ENCODE results near the gene CEACAM20. TPM values are rescaled to one million over a fixed set of nuclear protein-coding genes. Genes with fewer than 3 reads are reported as not detected.
"Not testable (repeated sequence)": the region's sequence is repeated elsewhere in the genome, so short reads cannot be mapped to it uniquely, and the experiment has no call there.

CEACAM20 gene
- total and polyA plus RNA-seq, 4 experiments from 2014 or later: not detected

DNA sequence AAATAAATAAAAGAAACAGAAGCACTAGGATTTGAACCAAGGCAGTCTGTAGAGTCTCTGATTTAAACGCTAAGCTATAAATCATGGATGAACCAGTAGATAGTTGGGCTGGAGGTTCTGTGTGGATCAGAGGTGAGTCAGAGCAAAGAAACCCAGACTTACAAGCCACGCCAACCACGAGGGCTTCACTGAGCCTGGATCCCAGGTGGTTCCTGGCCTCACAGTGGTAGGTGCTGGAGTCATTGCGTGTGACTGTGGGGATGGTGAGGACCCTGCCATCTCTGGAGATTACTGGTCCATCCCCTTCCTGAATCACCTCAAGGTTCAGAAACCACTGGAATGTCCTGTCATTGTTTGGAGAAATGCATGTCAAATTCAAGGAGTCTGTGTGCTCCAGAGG lies 19.3 kb upstream of the CEACAM20 start:
- CTCF ChIA-PET (ENCODE audit: partially characterized antibody): no interaction called here
- POLR2A ChIA-PET (ENCODE audit: partially characterized antibody): no interaction called here
- Mint-ChIP-seq H3K9me3 (peaks cover 7 to 42% (median 25%) of the 10 kb centered on the region in 8 donors), H3K27me3 (peaks cover 5 to 9% of the 10 kb centered on the region in 2 donors), H3K27ac (no peak overlapping the region), H3K4me3 (no peak overlapping the region), H3K4me1 (no peaks in the 10 kb centered on the region), H3K36me3 (no peaks in the 10 kb centered on the region)
- Histone ChIP-seq H3K9me3 (ENCODE audit: control insufficient read depth in 1 of 2, low read length in 2 of 2) (no peaks in the 10 kb centered on the region), H3K27ac (ENCODE audit: low read depth, low read length) (no peak overlapping the region), H3K36me3 (ENCODE audit: insufficient read depth, low read length) (no peaks in the 10 kb centered on the region), H3K4me1 (ENCODE audit: insufficient read depth, low read length) (no peaks in the 10 kb centered on the region), H3K27me3 (ENCODE audit: insufficient read depth, low read length) (no peaks in the 10 kb centered on the region), H3K4me3 (ENCODE audit: low read length in 2 of 2) (no peak overlapping the region)
- no peak for DNase-seq
- intact Hi-C loops (cut with micrococcal nuclease): no loop called here

DNA sequence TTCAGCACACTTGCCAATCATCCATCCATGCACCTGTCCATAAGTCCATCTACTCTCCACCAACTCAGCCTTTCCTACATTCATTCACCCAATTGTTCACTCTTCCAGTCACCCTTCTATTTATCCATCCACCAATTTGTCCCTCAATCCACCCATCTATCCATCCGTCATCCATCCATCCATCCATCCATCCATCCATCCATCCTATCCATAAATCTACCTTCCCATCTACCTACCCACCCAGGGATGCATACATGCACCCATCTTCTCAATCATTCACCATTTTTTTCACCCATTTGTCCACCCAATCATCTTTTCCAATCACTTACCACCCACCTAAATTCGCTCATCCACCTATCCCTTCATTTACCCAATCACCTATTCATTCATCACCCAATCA lies 14.6 kb upstream of the CEACAM20 start:
- Mint-ChIP-seq H3K4me1 (no peaks in the 10 kb centered on the region), H3K9me3 (peaks cover 6 to 41% (median 22%) of the 10 kb centered on the region in 8 donors), H3K27me3 (peaks cover 6 to 16% of the 10 kb centered on the region in 2 donors), H3K4me3 (no peak overlapping the region), H3K36me3 (peaks cover 0 to 3% of the 10 kb centered on the region in 2 donors), H3K27ac (no peak overlapping the region)
- POLR2A ChIA-PET (ENCODE audit: partially characterized antibody): no interaction called here
- no peaks in the 10 kb centered on the region for H3K27me3 ChIP-seq (ENCODE audit: insufficient read depth, low read length)
- no peaks in the 10 kb centered on the region for H3K36me3 ChIP-seq (ENCODE audit: insufficient read depth, low read length)
- intact Hi-C loops (cut with micrococcal nuclease): no loop called here
- no peak for DNase-seq
- no peak overlapping the region for H3K4me3 ChIP-seq (ENCODE audit: low read length in 2 of 2)
- H3K27ac ChIP-seq (ENCODE audit: low read depth, low read length): no peak overlapping the region
- no peaks in the 10 kb centered on the region for H3K9me3 ChIP-seq (ENCODE audit: control insufficient read depth in 1 of 2, low read length in 2 of 2)
- CTCF ChIA-PET (ENCODE audit: partially characterized antibody): no interaction called here
- H3K4me1 ChIP-seq (ENCODE audit: insufficient read depth, low read length): no peaks in the 10 kb centered on the region

DNA sequence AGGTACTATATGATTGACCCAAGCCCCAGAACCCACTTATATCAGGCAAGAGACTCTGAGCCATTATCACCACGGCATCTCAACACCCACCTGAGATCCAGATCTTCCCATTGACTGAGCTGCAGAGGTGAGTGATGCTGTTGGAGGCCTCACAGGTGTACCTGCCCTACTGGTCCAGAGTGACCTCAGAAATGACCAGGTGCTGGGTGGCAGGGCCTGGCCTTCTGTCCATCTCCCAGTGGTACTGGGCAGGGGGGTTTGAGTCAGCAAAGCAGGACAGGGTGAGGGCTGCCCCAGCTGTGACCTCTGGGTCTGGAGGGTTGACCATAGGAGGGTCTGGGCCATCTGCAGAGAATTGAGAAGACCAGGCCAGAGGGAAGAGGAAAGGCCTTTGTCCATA lies 13.2 kb upstream of the CEACAM20 start:
- no peaks in the 10 kb centered on the region for H3K36me3 ChIP-seq (ENCODE audit: insufficient read depth, low read length)
- no peaks in the 10 kb centered on the region for H3K27me3 ChIP-seq (ENCODE audit: insufficient read depth, low read length)
- Mint-ChIP-seq H3K4me3 (no peak overlapping the region), H3K4me1 (no peaks in the 10 kb centered on the region), H3K9me3 (peaks cover 6 to 44% (median 26%) of the 10 kb centered on the region in 8 donors), H3K27ac (no peak overlapping the region), H3K36me3 (peaks cover 3 to 4% of the 10 kb centered on the region in 2 donors), H3K27me3 (peaks cover 7 to 22% of the 10 kb centered on the region in 2 donors)
- no peak overlapping the region for H3K4me3 ChIP-seq (ENCODE audit: low read length in 2 of 2)
- no peak overlapping the region for H3K27ac ChIP-seq (ENCODE audit: low read depth, low read length)
- ChIA-PET POLR2A (ENCODE audit: partially characterized antibody) (no interaction called here), CTCF (ENCODE audit: partially characterized antibody) (no interaction called here)
- H3K9me3 ChIP-seq (ENCODE audit: control insufficient read depth in 1 of 2, low read length in 2 of 2): no peaks in the 10 kb centered on the region
- no peaks in the 10 kb centered on the region for H3K4me1 ChIP-seq (ENCODE audit: insufficient read depth, low read length)
- no peak for DNase-seq
- intact Hi-C loops (cut with micrococcal nuclease): no loop called here

DNA sequence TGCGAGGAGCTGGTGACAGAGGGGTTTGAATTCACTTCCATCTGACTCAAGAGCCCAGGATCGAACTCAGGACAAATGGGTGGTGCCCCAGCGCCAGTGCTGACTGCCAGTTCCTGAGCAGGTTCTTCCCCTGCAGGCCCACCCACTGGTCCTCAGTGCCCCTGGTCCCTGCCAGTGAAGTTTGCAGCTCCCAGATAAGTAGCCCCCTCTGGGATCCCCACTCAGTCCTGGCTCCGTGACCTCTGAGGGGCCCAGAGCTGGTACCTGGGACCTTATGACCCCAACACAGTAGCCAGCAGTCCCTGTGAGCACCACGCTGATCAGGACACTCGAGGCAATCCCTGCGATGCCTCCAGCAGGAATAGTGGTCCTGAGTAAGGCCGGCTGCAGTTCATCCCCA lies 11.3 kb upstream of the CEACAM20 start:
- H3K4me1 Mint-ChIP-seq: no peaks in the 10 kb centered on the region
- peaks cover 3 to 4% of the 10 kb centered on the region in 2 donors for H3K36me3 Mint-ChIP-seq
- H3K4me3 Mint-ChIP-seq: no peak overlapping the region
- H3K4me1 ChIP-seq (ENCODE audit: insufficient read depth, low read length): no peaks in the 10 kb centered on the region
- no peak overlapping the region for H3K27ac Mint-ChIP-seq
- ChIA-PET CTCF (ENCODE audit: partially characterized antibody) (no interaction called here), POLR2A (ENCODE audit: partially characterized antibody) (no interaction called here)
- H3K27ac ChIP-seq (ENCODE audit: low read depth, low read length): no peak overlapping the region
- no peaks in the 10 kb centered on the region for H3K27me3 ChIP-seq (ENCODE audit: insufficient read depth, low read length)
- no peaks in the 10 kb centered on the region for H3K36me3 ChIP-seq (ENCODE audit: insufficient read depth, low read length)
- intact Hi-C loops (cut with micrococcal nuclease): no loop called here
- no peak for DNase-seq
- no peaks in the 10 kb centered on the region for H3K9me3 ChIP-seq (ENCODE audit: control insufficient read depth in 1 of 2, low read length in 2 of 2)
- H3K4me3 ChIP-seq (ENCODE audit: low read length in 2 of 2): no peak overlapping the region
- peaks cover 7 to 22% of the 10 kb centered on the region in 2 donors for H3K27me3 Mint-ChIP-seq
- peaks cover 6 to 59% (median 35%) of the 10 kb centered on the region in 8 donors for H3K9me3 Mint-ChIP-seq

DNA sequence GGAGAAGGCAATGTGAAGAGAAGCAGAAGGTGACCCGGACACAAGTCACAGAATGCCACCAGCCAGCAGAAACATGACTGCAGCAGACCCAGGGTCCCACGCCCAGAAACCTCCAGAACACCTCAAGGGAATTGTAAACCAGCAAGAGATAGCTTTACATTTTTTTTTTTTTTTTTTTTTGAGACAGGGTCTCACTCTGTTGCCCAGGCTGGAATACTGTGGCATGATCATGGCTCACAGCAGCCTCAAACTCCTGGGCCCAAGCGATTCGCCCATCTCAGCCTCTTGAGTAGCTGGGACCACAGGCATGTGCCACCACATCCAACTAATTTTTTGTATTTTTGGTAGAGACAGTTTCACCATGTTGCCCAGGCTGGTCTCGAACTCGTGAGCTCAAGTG lies 10.5 kb upstream of the CEACAM20 start:
- Histone ChIP-seq H3K4me3 (ENCODE audit: low read length in 2 of 2) (no peak overlapping the region), H3K27ac (ENCODE audit: low read depth, low read length) (no peak overlapping the region), H3K9me3 (ENCODE audit: control insufficient read depth in 1 of 2, low read length in 2 of 2) (no peaks in the 10 kb centered on the region), H3K27me3 (ENCODE audit: insufficient read depth, low read length) (no peaks in the 10 kb centered on the region), H3K4me1 (ENCODE audit: insufficient read depth, low read length) (no peaks in the 10 kb centered on the region), H3K36me3 (ENCODE audit: insufficient read depth, low read length) (no peaks in the 10 kb centered on the region)
- peaks cover 8 to 67% (median 43%) of the 10 kb centered on the region in 8 donors for H3K9me3 Mint-ChIP-seq
- no peak for DNase-seq
- intact Hi-C loops (cut with micrococcal nuclease): no loop called here
- H3K4me1 Mint-ChIP-seq: no peaks in the 10 kb centered on the region
- peaks cover 7 to 22% of the 10 kb centered on the region in 2 donors for H3K27me3 Mint-ChIP-seq
- POLR2A ChIA-PET (ENCODE audit: partially characterized antibody): no interaction called here
- H3K36me3 Mint-ChIP-seq: peaks cover 4% of the 10 kb centered on the region in 2 donors
- H3K27ac Mint-ChIP-seq: peak overlapping the region in 1 of 7 donors; percentile 53
- CTCF ChIA-PET (ENCODE audit: partially characterized antibody): no interaction called here
- no peak overlapping the region for H3K4me3 Mint-ChIP-seq

DNA sequence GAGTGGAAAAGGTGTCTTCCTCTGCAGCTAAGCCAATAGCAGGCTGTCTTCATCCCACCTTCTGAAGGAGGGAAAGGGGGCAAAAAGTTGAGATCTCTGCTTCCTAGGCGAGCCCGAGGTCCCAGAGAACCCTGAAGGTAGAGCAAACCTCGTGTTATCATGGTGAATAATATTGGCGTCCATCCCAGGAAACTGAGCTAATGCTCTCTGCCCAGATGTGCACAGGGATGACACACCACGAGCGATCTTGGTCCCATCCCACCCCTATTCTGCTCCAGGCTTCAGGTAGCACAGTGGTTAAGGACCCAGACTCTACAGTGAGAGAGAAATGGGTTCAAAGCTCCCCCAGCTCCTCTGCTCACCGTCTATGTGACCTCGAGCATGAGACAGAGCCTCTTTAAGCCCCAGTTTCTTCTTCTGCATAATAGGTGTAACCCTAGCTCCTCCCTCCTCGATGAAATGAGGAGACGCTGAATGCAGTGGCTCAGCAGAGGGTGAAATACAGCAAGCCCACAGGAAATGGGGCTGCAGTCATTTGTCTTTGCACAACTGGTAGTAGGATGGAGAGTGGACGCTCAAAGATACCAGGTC lies 9.9 kb upstream of the CEACAM20 start:
- H3K4me1 ChIP-seq (ENCODE audit: insufficient read depth, low read length): no peaks in the 10 kb centered on the region
- H3K27me3 ChIP-seq (ENCODE audit: insufficient read depth, low read length): no peaks in the 10 kb centered on the region
- no peak overlapping the region for H3K27ac ChIP-seq (ENCODE audit: low read depth, low read length)
- no peaks in the 10 kb centered on the region for H3K36me3 ChIP-seq (ENCODE audit: insufficient read depth, low read length)
- DNase-seq: no peak
- intact Hi-C loops (cut with micrococcal nuclease): no loop called here
- Mint-ChIP-seq H3K27me3 (peaks cover 7 to 20% of the 10 kb centered on the region in 2 donors), H3K4me3 (no peak overlapping the region), H3K9me3 (peaks cover 8 to 63% (median 43%) of the 10 kb centered on the region in 8 donors), H3K27ac (no peak overlapping the region), H3K4me1 (no peaks in the 10 kb centered on the region), H3K36me3 (peaks cover 4% of the 10 kb centered on the region in 2 donors)
- POLR2A ChIA-PET (ENCODE audit: partially characterized antibody): no interaction called here
- H3K9me3 ChIP-seq (ENCODE audit: control insufficient read depth in 1 of 2, low read length in 2 of 2): no peaks in the 10 kb centered on the region
- CTCF ChIA-PET (ENCODE audit: partially characterized antibody): no interaction called here
- no peak overlapping the region for H3K4me3 ChIP-seq (ENCODE audit: low read length in 2 of 2)

DNA sequence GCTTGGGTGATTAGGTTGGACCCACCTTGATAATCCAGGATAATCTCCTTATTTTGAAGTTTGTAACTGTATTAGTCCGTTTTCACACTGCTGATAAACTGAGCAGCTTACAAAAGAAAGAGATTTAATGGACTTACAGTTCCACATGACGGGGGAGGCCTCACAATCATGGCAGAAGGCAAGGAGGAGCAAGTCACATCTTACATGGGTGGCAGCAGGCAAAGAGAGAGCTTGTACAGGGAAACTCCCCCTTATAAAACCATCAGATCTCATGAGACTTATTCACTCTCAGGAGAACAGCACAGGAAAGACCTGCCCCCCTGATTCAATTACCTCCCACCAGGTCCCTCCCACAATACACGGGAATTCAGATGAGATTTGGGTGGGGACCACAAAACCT lies 5.9 kb upstream of the CEACAM20 start:
- peaks cover 8 to 21% of the 10 kb centered on the region in 2 donors for H3K27me3 Mint-ChIP-seq
- H3K27ac ChIP-seq (ENCODE audit: low read depth, low read length): not testable (repeated sequence)

More for the DNA sequence above, 5.9 kb upstream of the CEACAM20 start:
- H3K27me3 ChIP-seq (ENCODE audit: insufficient read depth, low read length); POLR2A ChIA-PET (ENCODE audit: partially characterized antibody); CTCF ChIA-PET (ENCODE audit: partially characterized antibody); intact Hi-C loops (cut with micrococcal nuclease); H3K4me1 ChIP-seq (ENCODE audit: insufficient read depth, low read length); H3K36me3 ChIP-seq (ENCODE audit: insufficient read depth, low read length); H3K4me1 Mint-ChIP-seq; H3K36me3 Mint-ChIP-seq; H3K4me3 Mint-ChIP-seq; H3K4me3 ChIP-seq (ENCODE audit: low read length in 2 of 2); H3K9me3 ChIP-seq (ENCODE audit: control insufficient read depth in 1 of 2, low read length in 2 of 2); H3K27ac Mint-ChIP-seq; DNase-seq: not testable (repeated sequence)
- peaks cover 8 to 55% (median 31%) of the 10 kb centered on the region in 8 donors for H3K9me3 Mint-ChIP-seq

Data from CD4-positive, alpha-beta memory T cell (primary cell).